GM23248 (cell line): Measurements from ENCODE around the gene ZNF398. TPM values are rescaled to one million over a fixed set of nuclear protein-coding genes. Genes with fewer than 3 reads are reported as not detected.

ENCODE experiments used
- DNase-seq: peaks from one replicate; pipeline ENCODE4 v3.0.0-alpha.2; 2015
- H2AFZ ChIP-seq: fragments of 200-600 bp; sonication (generic); 2 replicates; pipeline ENCODE4 v1.6.1; 2016; ENCODE audit warnings: antibody characterized with exemption
- H3F3A ChIP-seq: fragments of 200-600 bp; sonication (generic); 2 replicates; pipeline ENCODE4 v1.6.1; 2016; ENCODE audit warnings: mild to moderate bottlenecking, antibody characterized with exemption, mixed run types; ENCODE audit not compliant: insufficient read depth
- H3K27ac ChIP-seq: fragments of 200-600 bp; sonication (generic); 2 replicates; pipeline ENCODE4 v1.5.1; 2016; ENCODE audit warnings: mild to moderate bottlenecking
- H3K27me3 ChIP-seq: fragments of 200-600 bp; sonication (generic); replicated peaks from 2 replicates; pipeline ENCODE4 v1.6.1; 2016; ENCODE audit warnings: mild to moderate bottlenecking; ENCODE audit not compliant: insufficient read depth
- H3K36me3 ChIP-seq: fragments of 200-600 bp; sonication (generic); 2 replicates; pipeline ENCODE4 v1.6.1; 2016; ENCODE audit warnings: low read depth, mild to moderate bottlenecking
- H3K4me1 ChIP-seq: fragments of 200-600 bp; sonication (generic); 2 replicates; pipeline ENCODE4 v1.6.1; 2016; ENCODE audit warnings: mild to moderate bottlenecking; ENCODE audit not compliant: insufficient read depth
- H3K4me2 ChIP-seq: fragments of 200-600 bp; sonication (generic); one replicate; pipeline ENCODE4 v1.6.1; 2016; ENCODE audit warnings: mild to moderate bottlenecking; ENCODE audit not compliant: unreplicated experiment
- H3K4me3 ChIP-seq: fragments of 200-600 bp; sonication (generic); 2 replicates; pipeline ENCODE4 v1.5.1; 2016; ENCODE audit warnings: mild to moderate bottlenecking
- H3K79me2 ChIP-seq: fragments of 200-600 bp; sonication (generic); 2 replicates; pipeline ENCODE4 v1.6.1; 2016; ENCODE audit warnings: mild to moderate bottlenecking; ENCODE audit not compliant: insufficient read depth
- H3K9ac ChIP-seq: fragments of 200-600 bp; sonication (generic); 2 replicates; pipeline ENCODE4 v1.6.1; 2016; ENCODE audit warnings: mild to moderate bottlenecking
- H3K9me2 ChIP-seq: fragments of 200-600 bp; sonication (generic); 2 replicates; pipeline ENCODE4 v1.6.1; 2016; ENCODE audit warnings: mixed run types, mild to moderate bottlenecking, moderate library complexity; ENCODE audit not compliant: insufficient read depth
- H3K9me3 ChIP-seq: fragments of 200-600 bp; sonication (generic); one replicate; pipeline ENCODE4 v1.6.1; 2017; ENCODE audit warnings: low read depth
- H4K20me1 ChIP-seq: fragments of 200-600 bp; sonication (generic); 2 replicates; pipeline ENCODE4 v1.6.0; 2016; ENCODE audit not compliant: insufficient read depth
- EZH2 ChIP-seq: fragments of 200-600 bp; sonication (generic); IDR thresholded peaks from 2 replicates; pipeline ENCODE4 v1.6.1; 2018; ENCODE audit warnings: antibody characterized with exemption, mild to moderate bottlenecking; ENCODE audit not compliant: insufficient read depth, poor library complexity, severe bottlenecking
- EZH2phosphoT487 ChIP-seq: fragments of 200-600 bp; sonication (generic); IDR thresholded peaks from 2 replicates; pipeline ENCODE4 v1.6.1; 2018; ENCODE audit warnings: antibody characterized with exemption, moderate library complexity, mild to moderate bottlenecking, low read depth; ENCODE audit not compliant: insufficient read depth
- WGBS, 2 experiments: methylation state at CpG; one replicate each; pipeline ENCODE4 v1.1.6; 2015 to 2017; ENCODE audit warnings: low lambda C conversion rate in 2 of 2, low coverage in 1 of 2; ENCODE audit errors: missing lambda C conversion rate in 2 of 2; 5-methylcytosine and 5-hydroxymethylcytosine counted together
- in situ Hi-C: fragments of 300-500 bp; cut with MboI; formaldehyde crosslinking; loops from 2 replicates; pipeline ENCODE4 v1.15.0; 2020
- polyA plus RNA-seq: library from polyadenylated mRNA; unstranded; fragments of >200 nt; fragmentation: Nextera tagmentation; extraction: Ambion mirVana; gene quantifications from 2 replicates; pipeline ENCODE4 v1.2.1, GENCODE V29; 2016
- total RNA-seq: library from RNA; depleted of rRNA; stranded (reverse); fragments of >200 nt; shearing (Covaris generic); gene quantifications from 2 replicates; pipeline ENCODE4 v1.2.3, GENCODE V29; 2014

ZNF398 gene
- total and polyA plus RNA-seq, 2 experiments from 2014 or later: 6.7 to 12.5 TPM

DNA sequence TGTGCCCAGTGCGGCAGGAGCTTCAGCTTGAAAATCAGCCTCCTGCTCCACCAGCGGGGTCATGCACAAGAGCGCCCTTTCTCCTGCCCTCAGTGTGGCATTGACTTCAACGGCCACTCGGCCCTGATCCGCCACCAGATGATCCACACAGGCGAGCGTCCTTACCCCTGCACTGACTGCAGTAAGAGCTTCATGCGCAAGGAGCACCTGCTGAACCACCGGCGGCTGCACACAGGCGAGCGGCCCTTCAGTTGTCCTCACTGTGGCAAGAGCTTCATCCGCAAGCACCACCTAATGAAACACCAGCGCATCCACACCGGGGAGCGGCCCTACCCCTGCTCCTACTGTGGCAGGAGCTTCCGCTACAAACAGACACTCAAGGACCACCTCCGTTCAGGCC, 32.0 kb downstream of the ZNF398 start:
- no peak overlapping the region for H3K9ac ChIP-seq
- H3K27me3 ChIP-seq: no peaks in the 10 kb centered on the region
- no peak overlapping the region for H3K27ac ChIP-seq
- no peaks in the 10 kb centered on the region for H3K4me1 ChIP-seq
- DNase-seq: no peak
- H3K36me3 ChIP-seq: peaks cover 39% of the 10 kb centered on the region
- no peaks in the 10 kb centered on the region for H4K20me1 ChIP-seq
- no peak overlapping the region for H3K4me2 ChIP-seq
- H3F3A ChIP-seq: no peaks in the 10 kb centered on the region; the same call in 1 of the 2 replicates
- H3K9me2 ChIP-seq: no peaks in the 10 kb centered on the region
- H3K79me2 ChIP-seq: no peaks in the 10 kb centered on the region
- WGBS, 2 experiments: 94 to 96% methylated on average over 19 of the region's 19 CpGs
- H2AFZ ChIP-seq: no peak overlapping the region
- H3K9me3 ChIP-seq: no peaks in the 10 kb centered on the region
- in situ Hi-C loops: no loop called here
- TF ChIP-seq EZH2phosphoT487 (no peak), EZH2 (no peak)
- no peak overlapping the region for H3K4me3 ChIP-seq

DNA sequence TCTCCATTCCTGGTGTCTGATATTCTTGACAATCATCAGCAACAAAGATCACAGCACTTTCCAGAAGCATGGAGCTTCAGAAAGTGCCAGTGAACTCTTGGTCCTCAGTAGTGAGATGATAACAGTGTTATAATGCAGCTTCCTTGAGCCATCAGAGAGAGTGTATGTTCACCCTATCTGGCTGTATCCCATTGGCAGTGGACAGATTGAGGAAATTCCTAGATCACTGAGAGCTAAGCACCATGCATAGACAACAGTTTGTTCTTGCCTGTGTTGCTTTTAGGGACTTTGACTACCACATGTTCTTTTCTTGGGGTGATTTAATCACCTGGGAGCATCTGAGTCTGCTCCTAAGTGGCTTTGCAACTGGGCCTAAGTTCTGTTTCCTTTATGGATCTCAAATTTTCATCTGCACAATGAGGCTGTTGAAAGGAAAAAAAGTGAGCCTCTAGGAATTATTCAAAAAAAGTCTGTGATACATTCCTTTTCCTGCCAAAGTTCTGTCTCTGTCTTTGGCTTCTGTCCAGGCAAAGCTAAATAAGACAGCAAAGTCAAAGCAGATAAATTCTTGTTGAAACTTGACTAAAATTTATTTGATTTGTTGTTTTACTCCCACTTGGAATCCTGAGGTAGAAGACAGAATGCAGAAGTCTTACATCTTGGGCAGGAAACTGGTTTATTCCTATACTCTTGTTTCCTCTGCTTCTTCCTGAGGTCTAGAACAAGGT, 33.6 kb downstream of the ZNF398 start:
- Histone ChIP-seq H3K9me2 (no peaks in the 10 kb centered on the region), H3K4me1 (no peaks in the 10 kb centered on the region), H3K27ac (no peak overlapping the region), H4K20me1 (no peaks in the 10 kb centered on the region), H3K27me3 (no peaks in the 10 kb centered on the region), H2AFZ (no peak overlapping the region), H3K79me2 (no peaks in the 10 kb centered on the region), H3K36me3 (peaks cover 35% of the 10 kb centered on the region), H3K9ac (no peak overlapping the region), H3K4me3 (no peak overlapping the region), H3K9me3 (no peaks in the 10 kb centered on the region), H3K4me2 (no peak overlapping the region), H3F3A (no peaks in the 10 kb centered on the region; the same call in 1 of the 2 replicates)
- TF ChIP-seq EZH2 (no peak), EZH2phosphoT487 (no peak)
- in situ Hi-C loops: no loop called here
- DNase-seq: no peak

- no peak overlapping the region for H3K4me3 ChIP-seq
- H3K4me2 ChIP-seq: no peak overlapping the region
- in situ Hi-C loops: no loop called here
- H3K4me1 ChIP-seq: no peaks in the 10 kb centered on the region
- no peak overlapping the region for H2AFZ ChIP-seq
- H3K79me2 ChIP-seq: no peaks in the 10 kb centered on the region
- H3K9me3 ChIP-seq: no peaks in the 10 kb centered on the region
- no peaks in the 10 kb centered on the region for H3K9me2 ChIP-seq
- H4K20me1 ChIP-seq: no peaks in the 10 kb centered on the region
- no peak overlapping the region for H3K27ac ChIP-seq
- TF ChIP-seq EZH2 (no peak), EZH2phosphoT487 (no peak)
- H3K9ac ChIP-seq: no peak overlapping the region
- no peak for DNase-seq
- no peaks in the 10 kb centered on the region; the same call in 1 of the 2 replicates for H3F3A ChIP-seq
- H3K36me3 ChIP-seq: peaks cover 33% of the 10 kb centered on the region
- H3K27me3 ChIP-seq: no peaks in the 10 kb centered on the region
Measured at GRCh38 chr7:149181450-149181790, 34.2 kb downstream of the ZNF398 start.

DNA sequence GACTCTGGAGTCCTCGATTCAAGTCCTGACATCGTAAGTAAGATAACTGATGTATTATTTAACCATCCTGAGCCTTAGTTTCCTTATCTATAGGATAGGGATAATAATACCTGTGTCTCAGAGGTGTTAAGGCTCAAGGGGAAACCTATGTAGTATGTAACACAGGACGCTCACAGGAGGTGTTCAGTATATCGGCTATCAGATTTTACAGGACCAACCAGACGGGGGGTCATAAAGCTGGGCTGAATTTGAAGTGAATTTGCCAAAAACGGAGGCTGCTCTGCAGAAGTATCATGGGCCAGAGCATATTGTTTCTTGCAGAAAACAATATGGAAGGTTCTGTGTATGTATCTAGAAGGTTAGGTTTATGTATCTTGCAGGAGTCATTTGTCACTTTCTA, 37.0 kb downstream of the ZNF398 start:
- in situ Hi-C loops: no loop called here
- DNase-seq: no peak
- Histone ChIP-seq H3K4me3 (no peak overlapping the region), H3K9me2 (no peaks in the 10 kb centered on the region), H3K36me3 (peaks cover 13% of the 10 kb centered on the region), H3K27ac (no peak overlapping the region), H3K4me1 (no peaks in the 10 kb centered on the region), H2AFZ (no peak overlapping the region), H3K9ac (no peak overlapping the region), H4K20me1 (no peaks in the 10 kb centered on the region), H3K9me3 (no peaks in the 10 kb centered on the region), H3K79me2 (no peaks in the 10 kb centered on the region), H3K4me2 (no peak overlapping the region), H3F3A (peaks cover 8% of the 10 kb centered on the region; the same call in 1 of the 2 replicates), H3K27me3 (no peaks in the 10 kb centered on the region)
- WGBS, 2 experiments: 66 to 69% methylated on average over 6 of the region's 6 CpGs
- no peak for TF ChIP-seq EZH2

DNA sequence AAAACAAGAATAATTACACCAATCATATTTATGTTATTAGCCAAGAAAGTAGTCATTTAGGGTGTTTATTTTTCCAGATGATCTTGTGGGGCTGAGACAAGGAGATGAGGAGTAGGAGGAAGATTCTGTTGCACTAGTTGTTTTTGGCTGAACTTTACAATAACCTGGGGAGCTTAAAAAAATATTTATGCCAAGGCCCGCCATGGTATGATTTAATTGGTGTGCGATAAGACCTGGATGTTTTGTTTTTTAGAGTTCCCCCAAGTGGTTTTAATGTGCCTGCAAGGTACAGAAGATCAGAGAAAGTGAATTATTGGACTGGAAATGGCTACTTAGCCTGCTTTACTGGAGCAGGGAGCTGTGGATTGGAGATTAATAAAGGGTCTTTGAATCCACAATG, 41.0 kb downstream of the ZNF398 start:
- Histone ChIP-seq H3K27me3 (no peaks in the 10 kb centered on the region), H3K9ac (no peak overlapping the region), H3K4me3 (no peak overlapping the region), H3K9me3 (no peaks in the 10 kb centered on the region), H3K4me2 (no peak overlapping the region), H3K4me1 (no peaks in the 10 kb centered on the region), H2AFZ (no peak overlapping the region), H3K9me2 (no peaks in the 10 kb centered on the region), H3F3A (peaks cover 8% of the 10 kb centered on the region; the same call in 1 of the 2 replicates), H4K20me1 (no peaks in the 10 kb centered on the region), H3K36me3 (no peaks in the 10 kb centered on the region), H3K27ac (no peak overlapping the region), H3K79me2 (no peaks in the 10 kb centered on the region)
- in situ Hi-C loops: no loop called here
- no peak for TF ChIP-seq EZH2
- no peak for TF ChIP-seq EZH2phosphoT487
- no peak for DNase-seq
- 95 to 98% methylated on average over 2 of the region's 2 CpGs for WGBS, 2 experiments
